K562 (cell line): ENCODE measurements around the gene NFIC. TPM values are rescaled to one million over a fixed set of nuclear protein-coding genes. Genes with fewer than 3 reads are reported as not detected.
A peak's percentile ranks its signal among the peaks of the same experiment; 100 is the strongest.

Source experiments
- ATAC-seq: fragments of 200-7000 bp; cut with Tn5 transposase; 3 replicates; pipeline ENCODE4 v1.9.1; 2020; ENCODE audit warnings: moderate library complexity
- BruUV-seq: library from RNA; stranded (reverse); fragments of 400-500 nt; replicated peaks from 2 replicates; lab custom pipeline; 2021; lab: Mats Ljungman, UMichigan
- CTCF ChIA-PET: fragments of 300-600 bp; formaldehyde crosslinking; extraction: SDS; loops from one replicate; lab custom pipeline; 2021; ENCODE audit warnings: low intra/inter-chr PET ratio; lab: Yijun Ruan, JAX
- POLR2A ChIA-PET: fragments of 300-600, 350-650 bp; sonication (Branson Sonifier 250); formaldehyde crosslinking; extraction: SDS; loops from one replicate; lab custom pipeline; 2021; ENCODE audit warnings: antibody characterized with exemption, inconsistent platforms; lab: Yijun Ruan, JAX
- DNase-seq, 4 experiments: peaks; one replicate each; pipeline versions ENCODE4 v3.0.0 to v3.0.0-alpha.2; 2011 to 2018; ENCODE audit warnings: low spot score in 3 of 4, mixed read lengths in 3 of 4; ENCODE audit errors: extremely low read depth in 1 of 4
- FAIRE-seq: peaks from 2 replicates; lab custom pipeline; 2011; peaks lifted over from hg19 to GRCh38; lab: Jason Lieb, UNC
- H2AFZ ChIP-seq: 2 replicates; pipeline ENCODE4 v1.6.0; 2011; ENCODE audit warnings: low read depth, low read length, control low read depth, inconsistent platforms
- H3K27ac ChIP-seq: fragments of 200-600 bp; 3 replicates; pipeline ENCODE4 v1.8.0; 2011; ENCODE audit warnings: low read depth, mild to moderate bottlenecking, control low read depth, inconsistent platforms, low read length, moderate library complexity, mixed read lengths; ENCODE audit errors: extremely low read depth
- H3K27me3 ChIP-seq, 2 experiments: fragments of 300-600 bp in 1 of 2; 2 replicates in 1 of 2; 3 replicates in 1 of 2; pipeline versions ENCODE4 v1.6.0 to v1.8.0; 2011; ENCODE audit warnings: inconsistent platforms in 2 of 2, low read length in 2 of 2, mild to moderate bottlenecking in 1 of 2, mixed read lengths in 1 of 2, moderate library complexity in 1 of 2; ENCODE audit not compliant: control insufficient read depth in 2 of 2, insufficient read depth in 2 of 2
- H3K36me3 ChIP-seq: fragments of 300-600 bp; 3 replicates; pipeline ENCODE4 v1.8.0; 2011; ENCODE audit warnings: mild to moderate bottlenecking, low read length, inconsistent platforms; ENCODE audit not compliant: control insufficient read depth, insufficient read depth
- H3K4me1 ChIP-seq, 2 experiments: fragments of 200-600 bp in 1 of 2; replicated peaks in 1 of 2; 2 replicates in 1 of 2; 3 replicates in 1 of 2; pipeline versions ENCODE4 v1.5.1 to v1.8.0; 2011; ENCODE audit warnings: inconsistent platforms in 2 of 2, low read length in 2 of 2, mild to moderate bottlenecking in 1 of 2, mixed read lengths in 1 of 2, moderate library complexity in 1 of 2; ENCODE audit not compliant: control insufficient read depth in 2 of 2, insufficient read depth in 2 of 2
- H3K4me2 ChIP-seq: 2 replicates; pipeline ENCODE4 v1.6.1; 2011; ENCODE audit warnings: low read length, control low read depth, inconsistent platforms, mixed read lengths; ENCODE audit not compliant: insufficient read depth
- H3K4me3 ChIP-seq: fragments of 200-600 bp; sonication (generic), shearing (Covaris generic); 2 replicates; pipeline ENCODE4 v1.5.1; 2016; ENCODE audit warnings: control low read depth, inconsistent platforms
- H3K79me2 ChIP-seq: fragments of 200-600 bp; 3 replicates; pipeline ENCODE4 v1.8.0; 2011; ENCODE audit warnings: low read length, inconsistent platforms; ENCODE audit not compliant: control insufficient read depth, insufficient read depth
- H3K9ac ChIP-seq, 2 experiments: 2 replicates each; pipeline versions ENCODE4 v1.6.0 to v1.6.1; 2011; ENCODE audit warnings: low read depth in 2 of 2, low read length in 2 of 2, control low read depth in 1 of 2, inconsistent platforms in 1 of 2, mild to moderate bottlenecking in 1 of 2, mixed read lengths in 1 of 2; ENCODE audit not compliant: insufficient read depth in 1 of 2
- H3K9me1 ChIP-seq: one replicate; pipeline ENCODE4 v1.6.0; 2011; ENCODE audit warnings: inconsistent platforms, mild to moderate bottlenecking, low read length, moderate library complexity; ENCODE audit not compliant: control insufficient read depth, insufficient read depth
- H3K9me3 ChIP-seq: replicated peaks from 2 replicates; pipeline ENCODE4 v1.5.1; 2011; ENCODE audit warnings: low read depth, low read length, inconsistent platforms; ENCODE audit not compliant: control insufficient read depth, insufficient read depth
- H4K20me1 ChIP-seq: replicated peaks from 2 replicates; pipeline ENCODE4 v1.6.1; 2011; ENCODE audit warnings: low read length, inconsistent platforms, mixed read lengths; ENCODE audit not compliant: control insufficient read depth, insufficient read depth
- CTCFL ChIP-seq: IDR thresholded peaks from 2 replicates; pipeline ENCODE4 v1.6.1; 2011; ENCODE audit warnings: borderline replicate concordance, low read depth, mild to moderate bottlenecking, moderate library complexity, low read length; ENCODE audit not compliant: insufficient read depth, poor library complexity, severe bottlenecking
- POLR2G ChIP-seq: fragments of 200-400 bp; formaldehyde crosslinking; IDR thresholded peaks from 2 replicates; pipeline ENCODE4 v1.6.1; 2017; ENCODE audit warnings: low read depth, mild to moderate bottlenecking, antibody characterized with exemption, low read length, moderate library complexity
- RBM22 ChIP-seq: fragments of 200-400 bp; formaldehyde crosslinking; IDR thresholded peaks from 2 replicates; pipeline ENCODE4 v1.6.1; 2018; ENCODE audit warnings: low read length, low read depth; ENCODE audit not compliant: poor library complexity, severe bottlenecking
- WGBS: fragments of 100-300 bp; shearing (Covaris generic); methylation state at CpG from one replicate; pipeline ENCODE4 v1.1.6; 2016; ENCODE audit warnings: low coverage, mixed read lengths; ENCODE audit not compliant: insufficient coverage; ENCODE audit errors: missing lambda C conversion rate; 5-methylcytosine and 5-hydroxymethylcytosine counted together
- in situ Hi-C: fragments of 300-500 bp; cut with MboI; formaldehyde crosslinking; loops from 4 replicates; pipeline ENCODE4 v1.15.0; 2018; ENCODE audit warnings: inconsistent platforms, mixed read lengths
- intact Hi-C: fragments of 100-400 bp; cut with micrococcal nuclease; formaldehyde crosslinking; loops from 2 replicates; pipeline ENCODE4 v1.14.2; 2022
- polyA plus RNA-seq, 8 experiments: library from polyadenylated mRNA; depleted of rRNA in 4 of 8; stranded (reverse) in 5 of 8; unstranded in 3 of 8; fragments of >200 nt; fragmentation: Nextera tagmentation in 2 of 8; fragmentation: Illumina TruSeq in 1 of 8; extraction: Ambion mirVana in 2 of 8; extraction: Trizol in 1 of 8; gene quantifications; 2 replicates each; pipeline versions ENCODE4 v1.2.1 to v1.2.3, GENCODE V29; 2011 to 2014; ENCODE audit warnings: inconsistent platforms in 1 of 8, missing spikeins in 1 of 8
- total RNA-seq, 7 experiments: library from RNA; depleted of rRNA in 6 of 7; stranded (reverse); fragments of >200 nt in 6 of 7; fragmentation: Illumina TruSeq in 2 of 7; extraction: Trizol in 2 of 7; gene quantifications; 2 replicates each; pipeline versions ENCODE4 v1.2.1 to v1.2.3, GENCODE V29; 2011 to 2021; ENCODE audit warnings: low replicate concordance in 1 of 7

Gene NFIC
- total and polyA plus RNA-seq, 9 of the 15 experiments (the other 6 are each of a cell fraction or from before 2014, with no cell fraction given): 0.71 to 62.1 (median 6.9) TPM

GRCh38 chr19:3455960-3456601, 89.7 kb downstream of the NFIC start:
- no peak for ATAC-seq
- intact Hi-C loops: no loop called here
- H3K27ac ChIP-seq: no peak overlapping the region
- H3K27me3 ChIP-seq: no peaks in the 10 kb centered on the region
- whole genome bisulfite sequencing: 94% methylated on average over 18 of the region's 37 CpGs
- peaks cover 98% of the 10 kb centered on the region for H3K36me3 ChIP-seq
- no peak overlapping the region for H3K4me3 ChIP-seq
- TF ChIP-seq POLR2G (peak; percentile 61), CTCFL (no peak), RBM22 (peak; percentile 95)
- TF ChIP-seq, all 486 proteins: peak for 2
- Histone ChIP-seq H3K9me1 (no peaks in the 10 kb centered on the region), H3K9ac (no peak overlapping the region), H3K4me2 (no peak overlapping the region), H3K79me2 (peaks cover 5% of the 10 kb centered on the region; the same call in 2 of the 3 replicates), H3K9me3 (no peaks in the 10 kb centered on the region), H3K4me1 (peaks cover 0 to 51% of the 10 kb centered on the region in 2 experiments; a peak in 2 of 5 replicates), H4K20me1 (peaks cover 8% of the 10 kb centered on the region), H2AFZ (no peak overlapping the region)
- in situ Hi-C loops: no loop called here
- no peak for FAIRE-seq
- no TSS peak for BruUV-seq
- peak in 1 of 4 experiments; percentile 14 for DNase-seq
- ChIA-PET POLR2A (interaction anchor here (0.6 kb wide), 1 partner anchor 57 kb away, joined by 3 read pairs; no protein-coding TSS in a partner anchor), CTCF (no interaction called here)
